IMR-90 (cell line): ENCODE measurements around the gene TOB2. TPM values are rescaled to one million over a fixed set of nuclear protein-coding genes. Genes with fewer than 3 reads are reported as not detected.

ENCODE experiments used
- ATAC-seq: fragments of 200-7000 bp; cut with Tn5 transposase; 2 replicates; pipeline ENCODE4 v1.9.1; 2020; ENCODE audit warnings: low read depth, mild to moderate bottlenecking, moderate library complexity
- BruUV-seq: library from RNA; stranded (reverse); fragments of 400-500 nt; replicated peaks from 2 replicates; lab custom pipeline; 2021; lab: Mats Ljungman, UMichigan
- CTCF ChIA-PET: fragments of 300-600 bp; formaldehyde crosslinking; extraction: SDS; loops from one replicate; lab custom pipeline; 2021; ENCODE audit warnings: antibody characterized with exemption; lab: Yijun Ruan, JAX
- POLR2A ChIA-PET: fragments of 300-600 bp; sonication (Branson Sonifier 250); formaldehyde crosslinking; loops from one replicate; lab custom pipeline; 2022; ENCODE audit warnings: antibody characterized with exemption; ENCODE audit not compliant: unreplicated experiment; lab: Charles Lee
- DNase-seq: peaks from one replicate; pipeline ENCODE4 v3.0.0; 2013
- H2AFZ ChIP-seq: replicated peaks from 2 replicates; pipeline ENCODE3; 2013; ENCODE audit warnings: low read length, mild to moderate bottlenecking; ENCODE audit not compliant: poor library complexity
- H2AK5ac ChIP-seq: 2 replicates; pipeline ENCODE4 v1.6.1; 2013; ENCODE audit warnings: low read depth, low read length, inconsistent platforms
- H2AK9ac ChIP-seq: replicated peaks from 2 replicates; pipeline ENCODE3; 2013; ENCODE audit warnings: mild to moderate bottlenecking, low read depth, low read length, moderate library complexity; ENCODE audit not compliant: poor library complexity
- H2BK120ac ChIP-seq: 2 replicates; pipeline ENCODE4 v1.6.1; 2013; ENCODE audit warnings: low read depth, low read length, inconsistent platforms
- H2BK15ac ChIP-seq: 3 replicates; pipeline ENCODE4 v1.6.1; 2013; ENCODE audit warnings: low read depth, low read length, inconsistent platforms
- H2BK20ac ChIP-seq: 2 replicates; pipeline ENCODE4 v1.6.1; 2013; ENCODE audit warnings: low read depth, mild to moderate bottlenecking, inconsistent platforms, low read length, moderate library complexity
- H2BK5ac ChIP-seq: 2 replicates; pipeline ENCODE4 v1.6.1; 2013; ENCODE audit warnings: mild to moderate bottlenecking, low read depth, low read length, inconsistent platforms; ENCODE audit not compliant: poor library complexity, severe bottlenecking
- H3K14ac ChIP-seq: replicated peaks from 2 replicates; pipeline ENCODE4 v1.6.1; 2013; ENCODE audit warnings: low read depth, low read length, inconsistent platforms
- H3K18ac ChIP-seq: 2 replicates; pipeline ENCODE4 v1.6.1; 2013; ENCODE audit warnings: low read depth, low read length, control low read depth
- H3K23ac ChIP-seq: 2 replicates; pipeline ENCODE4 v1.6.1; 2013; ENCODE audit warnings: low read depth, low read length, inconsistent platforms
- H3K27ac ChIP-seq: 2 replicates; pipeline ENCODE4 v1.5.1; 2013; ENCODE audit warnings: mild to moderate bottlenecking, control low read depth, low read length; ENCODE audit not compliant: insufficient read depth
- H3K27me3 ChIP-seq: 2 replicates; pipeline ENCODE4 v1.6.1; 2013; ENCODE audit warnings: low read length; ENCODE audit not compliant: control insufficient read depth, insufficient read depth
- H3K36me3 ChIP-seq: 2 replicates; pipeline ENCODE4 v1.6.1; 2013; ENCODE audit warnings: low read length, mixed read lengths; ENCODE audit not compliant: control insufficient read depth, insufficient read depth
- H3K4ac ChIP-seq: 2 replicates; pipeline ENCODE4 v1.6.1; 2013; ENCODE audit warnings: low read depth, low read length, inconsistent platforms
- H3K4me1 ChIP-seq: 2 replicates; pipeline ENCODE4 v1.6.1; 2013; ENCODE audit warnings: low read length, mixed read lengths; ENCODE audit not compliant: control insufficient read depth, insufficient read depth
- H3K4me2 ChIP-seq: 2 replicates; pipeline ENCODE4 v1.6.1; 2013; ENCODE audit warnings: low read depth, mild to moderate bottlenecking, control low read depth, low read length, moderate library complexity
- H3K4me3 ChIP-seq: 2 replicates; pipeline ENCODE4 v1.5.1; 2013; ENCODE audit warnings: low read depth, mild to moderate bottlenecking, control low read depth, low read length, moderate library complexity; ENCODE audit not compliant: insufficient read depth
- H3K56ac ChIP-seq: 2 replicates; pipeline ENCODE4 v1.6.1; 2013; ENCODE audit warnings: low read length, inconsistent platforms; ENCODE audit not compliant: insufficient read depth; ENCODE audit errors: extremely low read depth
- H3K79me1 ChIP-seq, 2 experiments: 2 replicates each; pipeline ENCODE4 v1.6.1; 2013; ENCODE audit warnings: low read length in 2 of 2, inconsistent platforms in 1 of 2, low read depth in 1 of 2
- H3K9ac ChIP-seq: 2 replicates; pipeline ENCODE4 v1.6.1; 2013; ENCODE audit warnings: low read depth, low read length, control low read depth
- H3K9me1 ChIP-seq: 2 replicates; pipeline ENCODE4 v1.6.1; 2013; ENCODE audit warnings: low read length, inconsistent platforms; ENCODE audit not compliant: insufficient read depth
- H3K9me3 ChIP-seq: 2 replicates; pipeline ENCODE4 v1.6.1; 2013; ENCODE audit warnings: low read length; ENCODE audit not compliant: control insufficient read depth, insufficient read depth
- H4K20me1 ChIP-seq: 2 replicates; pipeline ENCODE4 v1.6.1; 2013; ENCODE audit warnings: low read length, inconsistent platforms; ENCODE audit not compliant: insufficient read depth
- H4K5ac ChIP-seq: 2 replicates; pipeline ENCODE4 v1.6.1; 2013; ENCODE audit warnings: mild to moderate bottlenecking, low read depth, low read length, control low read depth
- H4K8ac ChIP-seq, 2 experiments: 2 replicates each; pipeline ENCODE4 v1.6.1; 2013; ENCODE audit warnings: low read depth in 2 of 2, low read length in 2 of 2, control low read depth in 1 of 2, inconsistent platforms in 1 of 2
- H4K91ac ChIP-seq: 2 replicates; pipeline ENCODE4 v1.6.1; 2013; ENCODE audit warnings: low read depth, low read length, inconsistent platforms; ENCODE audit not compliant: insufficient read depth
- MXI1 ChIP-seq: IDR thresholded peaks from 2 replicates; pipeline ENCODE4 v1.6.1; 2012; ENCODE audit warnings: low read depth, mild to moderate bottlenecking, low read length, moderate library complexity, borderline replicate concordance
- POLR2A ChIP-seq: IDR thresholded peaks from 2 replicates; pipeline ENCODE4 v1.6.1; 2012; ENCODE audit warnings: mild to moderate bottlenecking, low read depth, low read length
- RCOR1 ChIP-seq: IDR thresholded peaks from 2 replicates; pipeline ENCODE4 v1.6.1; 2012; ENCODE audit warnings: mild to moderate bottlenecking, low read length, improper control_type of control experiment; ENCODE audit not compliant: insufficient replicate concordance
- WGBS, 2 experiments: methylation state at CpG; one replicate each; pipeline versions ENCODE4 v1.1.5 to v1.1.7; 2013; ENCODE audit warnings: missing lambda C conversion rate in 2 of 2; ENCODE audit not compliant: insufficient read length in 1 of 2; ENCODE audit errors: extremely low coverage in 2 of 2; 5-methylcytosine and 5-hydroxymethylcytosine counted together
- dilution Hi-C: fragments of 300-500 bp; cut with HindIII; formaldehyde crosslinking; loops from one replicate; pipeline ENCODE4 v1.14.3; 2018; ENCODE audit warnings: low sequenced_read_pairs; ENCODE audit not compliant: unreplicated experiment
- in situ Hi-C: fragments of 300-500 bp; cut with MboI; formaldehyde crosslinking; loops from 3 replicates; pipeline ENCODE4 v1.14.3; 2019; ENCODE audit warnings: low sequenced_read_pairs, inconsistent platforms, mixed read lengths
- intact Hi-C: fragments of 100-400 bp; cut with micrococcal nuclease; formaldehyde crosslinking; loops from 2 replicates; pipeline ENCODE4 v1.10.0; 2022
- polyA plus RNA-seq, 3 experiments: library from polyadenylated mRNA; depleted of rRNA; stranded (reverse); fragments of >200 nt; gene quantifications; 2 replicates each; pipeline ENCODE4 v1.2.3, GENCODE V29; 2012; ENCODE audit warnings: low replicate concordance in 1 of 3
- total RNA-seq: library from RNA; depleted of rRNA; stranded (reverse); fragments of >200 nt; gene quantifications from 2 replicates; pipeline ENCODE4 v1.2.3, GENCODE V29; 2012

The TOB2 gene
- total and polyA plus RNA-seq, 2 of the 4 experiments (the other 2 are of a cell fraction), result 17.4 to 23.3 TPM

GRCh38 chr22:41398921-41399320 is 47.7 kb downstream of the TOB2 start:
- WGBS, 2 experiments, result 100% methylated on average over 1 of the region's 8 CpGs; no CpG with 5 or more reads in 1 of the 2 experiments
- Histone ChIP-seq H3K4me1 (peaks cover 12% of the 10 kb centered on the region), H3K27me3 (no peaks in the 10 kb centered on the region), H2BK20ac (no peak overlapping the region), H4K5ac (no peak overlapping the region), H3K9me3 (no peaks in the 10 kb centered on the region), H3K27ac (no peak overlapping the region), H2BK5ac (no peak overlapping the region), H4K20me1 (no peaks in the 10 kb centered on the region; the same call in 1 of the 2 replicates), H2AK9ac (no peak overlapping the region), H2AFZ (no peak overlapping the region), H3K56ac (no peak overlapping the region), H3K18ac (no peak overlapping the region), H3K4me2 (no peak overlapping the region), H3K4ac (no peak overlapping the region), H3K23ac (no peak overlapping the region), H3K4me3 (no peak overlapping the region), H3K79me1 (no peaks in the 10 kb centered on the region; a peak in 1 of 4 replicates), H3K9ac (no peak overlapping the region), H3K36me3 (peaks cover 39% of the 10 kb centered on the region), H2BK120ac (no peak overlapping the region), H3K9me1 (peaks cover 9% of the 10 kb centered on the region), H4K91ac (no peak overlapping the region), H3K14ac (no peak overlapping the region), H2BK15ac (no peak overlapping the region), H4K8ac (no peak overlapping the region), H2AK5ac (no peak overlapping the region)
- ChIA-PET POLR2A (no interaction called here), CTCF (no interaction called here)
- BruUV-seq, result no TSS peak
- in situ Hi-C loops (no loop called here), intact Hi-C loops (no loop called here), dilution Hi-C loops (no loop called here)
- ATAC-seq (no peak), DNase-seq (no peak)
- no peak for TF ChIP-seq POLR2A
- TF ChIP-seq RCOR1, result no peak
- no peak for TF ChIP-seq MXI1
